SK-N-SH (cell line): ENCODE measurements around the gene PGP. TPM values are rescaled to one million over a fixed set of nuclear protein-coding genes. Genes with fewer than 3 reads are reported as not detected.

Experiments used
- CTCF ChIA-PET: fragments of 300-600, 350-600 bp; formaldehyde crosslinking; extraction: SDS; loops from one replicate; lab custom pipeline; 2021; lab: Yijun Ruan, JAX
- POLR2A ChIA-PET: fragments of 350-600 bp; sonication (Branson Sonifier 250); formaldehyde crosslinking; extraction: SDS; loops from one replicate; lab custom pipeline; 2020; ENCODE audit warnings: antibody characterized with exemption, inconsistent platforms; lab: Yijun Ruan, JAX
- DNase-seq: peaks from one replicate; pipeline ENCODE4 v3.0.0; 2012
- H2AFZ ChIP-seq: fragments of 200-600 bp; sonication (generic); 2 replicates; pipeline ENCODE4 v1.8.1; 2016; ENCODE audit warnings: antibody characterized with exemption, mild to moderate bottlenecking, low read depth
- H3F3A ChIP-seq: fragments of 200-600 bp; sonication (generic); replicated peaks from 2 replicates; pipeline ENCODE3; 2016; ENCODE audit warnings: antibody characterized with exemption, mild to moderate bottlenecking; ENCODE audit not compliant: insufficient read depth
- H3K27ac ChIP-seq, 2 experiments: fragments of 200-500 bp in 1 of 2; fragments of 200-600 bp in 1 of 2; sonication (Bioruptor generic) in 1 of 2; sonication (generic), shearing (Covaris generic) in 1 of 2; 2 replicates each; pipeline versions ENCODE4 v1.5.1 to v1.6.1; 2014 to 2016; ENCODE audit warnings: low read depth in 2 of 2, inconsistent platforms in 1 of 2, low read length in 1 of 2, mild to moderate bottlenecking in 1 of 2, mixed read lengths in 1 of 2
- H3K27me3 ChIP-seq: fragments of 200-600 bp; sonication (generic), shearing (Covaris generic); 2 replicates; pipeline ENCODE4 v1.6.1; 2016; ENCODE audit warnings: mixed run types; ENCODE audit not compliant: insufficient read depth
- H3K36me3 ChIP-seq, 2 experiments: fragments of 200-500 bp in 1 of 2; fragments of 200-600 bp in 1 of 2; sonication (Bioruptor generic) in 1 of 2; sonication (generic) in 1 of 2; replicated peaks in 1 of 2; 2 replicates each; pipeline versions ENCODE3 to v1.5.1; 2014 to 2016; ENCODE audit warnings: low read length in 1 of 2, mild to moderate bottlenecking in 1 of 2; ENCODE audit not compliant: insufficient read depth in 2 of 2, control insufficient read depth in 1 of 2
- H3K4me1 ChIP-seq, 2 experiments: fragments of 200-500 bp in 1 of 2; fragments of 200-600 bp in 1 of 2; sonication (Bioruptor generic) in 1 of 2; sonication (generic), shearing (Covaris generic) in 1 of 2; 2 replicates each; pipeline versions ENCODE4 v1.5.1 to v1.6.1; 2014 to 2016; ENCODE audit warnings: low read depth in 1 of 2, low read length in 1 of 2, mixed run types in 1 of 2; ENCODE audit not compliant: insufficient read depth in 2 of 2, control insufficient read depth in 1 of 2
- H3K4me2 ChIP-seq: fragments of 200-600 bp; sonication (generic), shearing (Covaris generic); 2 replicates; pipeline ENCODE4 v1.6.1; 2017; ENCODE audit warnings: mixed run types
- H3K4me3 ChIP-seq, 2 experiments: fragments of 200-500 bp in 1 of 2; fragments of 200-600 bp in 1 of 2; sonication (Bioruptor generic) in 1 of 2; sonication (generic), shearing (Covaris generic) in 1 of 2; 2 replicates each; pipeline versions ENCODE4 v1.5.1 to v1.8.1; 2014 to 2016; ENCODE audit warnings: low read depth in 2 of 2, inconsistent platforms in 1 of 2, low read length in 1 of 2, mild to moderate bottlenecking in 1 of 2, mixed read lengths in 1 of 2, moderate library complexity in 1 of 2
- H3K79me2 ChIP-seq: fragments of 200-600 bp; sonication (generic); 2 replicates; pipeline ENCODE4 v1.8.1; 2017; ENCODE audit warnings: mild to moderate bottlenecking; ENCODE audit not compliant: insufficient read depth
- H3K9ac ChIP-seq: fragments of 200-600 bp; sonication (generic); 2 replicates; pipeline ENCODE4 v1.6.1; 2017; ENCODE audit warnings: mixed run types
- H3K9me2 ChIP-seq: fragments of 200-600 bp; sonication (generic); 2 replicates; pipeline ENCODE4 v1.6.1; 2017; ENCODE audit warnings: mixed run types
- H3K9me3 ChIP-seq: fragments of 200-600 bp; sonication (generic); 2 replicates; pipeline ENCODE4 v1.6.1; 2017; ENCODE audit warnings: mixed run types, mild to moderate bottlenecking, moderate library complexity
- H4K20me1 ChIP-seq: fragments of 200-600 bp; sonication (generic); 2 replicates; pipeline ENCODE4 v1.6.1; 2017; ENCODE audit warnings: mild to moderate bottlenecking, mixed run types; ENCODE audit not compliant: insufficient read depth
- CHD2 ChIP-seq: fragments of 150-350 bp; IDR thresholded peaks from 2 replicates; pipeline ENCODE4 v1.6.1; 2018; ENCODE audit warnings: low read length; ENCODE audit not compliant: partially characterized antibody
- ELF1 ChIP-seq: IDR thresholded peaks from 2 replicates; pipeline ENCODE4 v1.4.0; 2012
- EP300 ChIP-seq, 2 experiments: IDR thresholded peaks; 2 replicates each; pipeline versions ENCODE4 v1.4.0 to v1.6.1; 2012; ENCODE audit warnings: borderline replicate concordance in 1 of 2, low read depth in 1 of 2, low read length in 1 of 2
- FOXJ3 ChIP-seq: sonication (generic); formaldehyde crosslinking; IDR thresholded peaks from 2 replicates; pipeline ENCODE4 v1.5.1; 2020; ENCODE audit warnings: mild to moderate bottlenecking, missing genetic modification reagents
- FOXM1 ChIP-seq: IDR thresholded peaks from 2 replicates; pipeline ENCODE4 v1.4.0; 2012; ENCODE audit warnings: low read depth, mild to moderate bottlenecking
- GATA2 ChIP-seq: sonication (generic); formaldehyde crosslinking; IDR thresholded peaks from 2 replicates; pipeline ENCODE4 v1.5.0; 2020; ENCODE audit warnings: mild to moderate bottlenecking, missing genetic modification reagents
- MAX ChIP-seq: IDR thresholded peaks from 2 replicates; pipeline ENCODE4 v1.4.0; 2012; ENCODE audit warnings: low read depth
- MEF2A ChIP-seq: IDR thresholded peaks from 2 replicates; pipeline ENCODE4 v1.4.0; 2012; ENCODE audit warnings: low read depth, borderline replicate concordance
- MXI1 ChIP-seq: IDR thresholded peaks from 2 replicates; pipeline ENCODE4 v1.6.1; 2012; ENCODE audit warnings: mild to moderate bottlenecking, low read depth, low read length, improper control_type of control experiment
- NFIC ChIP-seq: IDR thresholded peaks from 2 replicates; pipeline ENCODE4 v1.4.0; 2012; ENCODE audit warnings: borderline replicate concordance
- NRF1 ChIP-seq: IDR thresholded peaks from 2 replicates; pipeline ENCODE4 v1.6.1; 2012; ENCODE audit warnings: low read depth, mild to moderate bottlenecking, low read length
- PBX3 ChIP-seq: IDR thresholded peaks from 2 replicates; pipeline ENCODE4; 2012
- POLR2AphosphoS5 ChIP-seq: IDR thresholded peaks from 2 replicates; pipeline ENCODE4 v1.6.1; 2012; ENCODE audit warnings: low read depth, low read length
- RAD21 ChIP-seq: IDR thresholded peaks from 2 replicates; pipeline ENCODE4 v1.6.1; 2012; ENCODE audit warnings: mild to moderate bottlenecking, low read length
- RCOR1 ChIP-seq: fragments of 150-350 bp; IDR thresholded peaks from 2 replicates; pipeline ENCODE4 v1.6.1; 2017; ENCODE audit warnings: antibody characterized with exemption, low read length
- REST ChIP-seq: IDR thresholded peaks from 2 replicates; pipeline ENCODE4 v1.6.1; 2012; ENCODE audit warnings: mild to moderate bottlenecking, low read depth, low read length, moderate library complexity
- SIN3A ChIP-seq: IDR thresholded peaks from 2 replicates; pipeline ENCODE4 v1.6.1; 2012; ENCODE audit warnings: low read depth, mild to moderate bottlenecking, low read length, moderate library complexity, borderline replicate concordance
- SMC3 ChIP-seq: IDR thresholded peaks from 2 replicates; pipeline ENCODE4 v1.6.1; 2012; ENCODE audit warnings: low read depth, low read length, improper control_type of control experiment
- TAF1 ChIP-seq: IDR thresholded peaks from 2 replicates; pipeline ENCODE4 v1.6.1; 2012; ENCODE audit warnings: low read depth, mild to moderate bottlenecking, low read length, moderate library complexity, borderline replicate concordance
- TEAD4 ChIP-seq: IDR thresholded peaks from 2 replicates; pipeline ENCODE4 v1.4.0; 2012; ENCODE audit warnings: mild to moderate bottlenecking, borderline replicate concordance; ENCODE audit not compliant: insufficient read depth
- USF1 ChIP-seq: IDR thresholded peaks from 2 replicates; pipeline ENCODE4 v1.4.0; 2012; ENCODE audit warnings: low read depth, borderline replicate concordance
- WGBS: methylation state at CpG from one replicate; pipeline ENCODE4 v1.1.6; 2017; ENCODE audit warnings: low lambda C conversion rate; 5-methylcytosine and 5-hydroxymethylcytosine counted together
- polyA plus RNA-seq, 3 experiments: library from polyadenylated mRNA; depleted of rRNA; stranded (reverse); fragments of >200 nt; gene quantifications; 2 replicates each; pipeline ENCODE4 v1.2.3, GENCODE V29; 2012
- TF ChIP-seq, protein P1 (sequence below): IDR thresholded peaks from 2 replicates; pipeline ENCODE4 v1.4.0; 2012; ENCODE audit warnings: low read depth, borderline replicate concordance

Gene PGP
- polyA plus RNA-seq, 1 of the 3 experiments (the other 2 are of a cell fraction) = 10.3 TPM

- Histone ChIP-seq H3K27me3 (no peaks in the 10 kb centered on the region), H4K20me1 (peaks cover 13% of the 10 kb centered on the region; the same call in 1 of the 2 replicates), H3K4me2 (peak within 1 kb of the TSS; percentile 89), H3K9me3 (no peaks in the 10 kb centered on the region), H2AFZ (peak within 1 kb of the TSS; percentile 75; the same call in 1 of the 2 replicates), H3K79me2 (peaks cover 51% of the 10 kb centered on the region), H3K4me3 (peak within 1 kb of the TSS; percentile 50 to 81), H3F3A (peaks cover 43% of the 10 kb centered on the region), H3K9ac (peak within 1 kb of the TSS; percentile 72), H3K4me1 (peaks cover 7 to 13% of the 10 kb centered on the region in 2 experiments; a peak in 1 of 4 replicates), H3K27ac (peak within 1 kb of the TSS; percentile 73 to 84), H3K36me3 (peaks cover 20 to 43% of the 10 kb centered on the region in 2 experiments), H3K9me2 (no peaks in the 10 kb centered on the region)
- CTCF ChIA-PET = interaction anchor here (0.7 to 3.5 kb wide), 21 partner anchors 10 to 250 kb away, joined by 3 to 33 read pairs (median 5); partner anchors contain the start of genes ABCA3, CASKIN1, DNASE1L2 and MLST8
- POLR2A ChIA-PET = interaction anchor here (0.6 to 1.8 kb wide), 13 partner anchors 10 to 287 kb away, joined by 3 to 8 read pairs (median 3); partner anchors contain the start of genes RPS2 and TRAF7
- under 1% methylated on average over 17 of the region's 88 CpGs for WGBS
- peak; percentile 100 for DNase-seq
- peak; percentile 71; the same call in 1 of the 2 replicates for TF ChIP-seq SIN3A
- TF ChIP-seq SMC3 = peak; percentile 24; the same call in 1 of the 2 replicates
- TF ChIP-seq FOXJ3 (CRISPR knock-in tag) = peak; percentile 54; the same call in 1 of the 2 replicates
- TF ChIP-seq GATA2 = no peak
- TF ChIP-seq MXI1 = peak; percentile 52; the same call in 1 of the 2 replicates
- peak; percentile 41; the same call in 1 of the 2 replicates for TF ChIP-seq REST
- no peak for TF ChIP-seq USF1
- no peak for TF ChIP-seq MEF2A
- peak; percentile 95 for TF ChIP-seq NFIC
- 0 out of 4 replicates have a peak, but pooled peaks of 1 of the 2 experiments have one; percentile 14 for TF ChIP-seq EP300 (IDR thresholded peaks at IDR 0.05; ENCODE audit: borderline replicate concordance in 1 of 2, low read depth in 1 of 2, low read length in 1 of 2)
- TF ChIP-seq RAD21 = peak; percentile 53
- TF ChIP-seq RCOR1 = peak; percentile 48; the same call in 1 of the 2 replicates
- TF ChIP-seq TEAD4 = no peak
- peak; percentile 60; the same call in 1 of the 2 replicates for TF ChIP-seq MAX
- peak; percentile 42; the same call in 1 of the 2 replicates for TF ChIP-seq NRF1
- no peak for TF ChIP-seq PBX3
- TF ChIP-seq, protein P1, sequence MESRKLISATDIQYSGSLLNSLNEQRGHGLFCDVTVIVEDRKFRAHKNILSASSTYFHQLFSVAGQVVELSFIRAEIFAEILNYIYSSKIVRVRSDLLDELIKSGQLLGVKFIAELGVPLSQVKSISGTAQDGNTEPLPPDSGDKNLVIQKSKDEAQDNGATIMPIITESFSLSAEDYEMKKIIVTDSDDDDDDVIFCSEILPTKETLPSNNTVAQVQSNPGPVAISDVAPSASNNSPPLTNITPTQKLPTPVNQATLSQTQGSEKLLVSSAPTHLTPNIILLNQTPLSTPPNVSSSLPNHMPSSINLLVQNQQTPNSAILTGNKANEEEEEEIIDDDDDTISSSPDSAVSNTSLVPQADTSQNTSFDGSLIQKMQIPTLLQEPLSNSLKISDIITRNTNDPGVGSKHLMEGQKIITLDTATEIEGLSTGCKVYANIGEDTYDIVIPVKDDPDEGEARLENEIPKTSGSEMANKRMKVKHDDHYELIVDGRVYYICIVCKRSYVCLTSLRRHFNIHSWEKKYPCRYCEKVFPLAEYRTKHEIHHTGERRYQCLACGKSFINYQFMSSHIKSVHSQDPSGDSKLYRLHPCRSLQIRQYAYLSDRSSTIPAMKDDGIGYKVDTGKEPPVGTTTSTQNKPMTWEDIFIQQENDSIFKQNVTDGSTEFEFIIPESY = no peak
- peak; percentile 93 for TF ChIP-seq TAF1
- peak; percentile 69 for TF ChIP-seq CHD2
- TF ChIP-seq FOXM1 = no peak
- TF ChIP-seq POLR2AphosphoS5 = peak; percentile 65
- peak; percentile 78 for TF ChIP-seq ELF1
Observed at GRCh38 chr16:2251296-2252111, 36.9 kb upstream of the PGP start, which contains the start of gene ECI1. ECI1 (minus strand) TSS chr16:2251587; CDS start chr16:2251566, 21 bp downstream.
